ENCODE measurements around the gene THAP11.

DNA sequence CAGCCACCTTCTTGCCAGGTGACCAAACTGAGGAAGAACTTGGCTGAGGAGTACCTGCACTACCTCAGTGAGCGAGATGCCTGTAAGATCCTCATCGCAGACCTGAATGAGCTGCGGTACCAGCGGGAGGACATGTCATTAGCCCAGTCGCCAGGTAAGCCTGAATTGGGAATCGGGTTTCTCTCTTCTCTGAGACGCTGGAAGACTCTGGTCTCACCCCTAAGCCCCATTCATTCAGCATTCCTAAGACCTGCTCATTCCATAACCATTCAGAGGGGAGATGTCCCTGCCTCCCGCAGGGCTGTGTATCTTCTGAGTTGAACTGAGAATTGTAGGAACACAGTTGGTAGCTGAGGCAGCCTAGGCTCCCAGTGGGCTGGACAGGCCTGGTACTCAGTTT lies 17.0 kb upstream of the THAP11 start:
- TF ChIP-seq CTCF (IDR thresholded peaks at IDR 0.05): no peak
- TF ChIP-seq POLR2A (IDR thresholded peaks at IDR 0.05): no peak
